PC-3 (cell line): ENCODE results near the gene LCE1D. TPM values are rescaled to one million over a fixed set of nuclear protein-coding genes. Genes with fewer than 3 reads are reported as not detected.
A peak's percentile ranks its signal among the peaks of the same experiment; 100 is the strongest.

Experiments
- ATAC-seq: fragments of 200-7000 bp; cut with Tn5 transposase; 2 replicates; pipeline ENCODE4 v1.9.1; 2020; ENCODE audit warnings: mild to moderate bottlenecking, moderate library complexity
- BruUV-seq: library from RNA; stranded (reverse); fragments of 400-500 nt; replicated peaks from 2 replicates; lab custom pipeline; 2021; lab: Mats Ljungman, UMichigan
- CTCF ChIA-PET: fragments of 300-600 bp; sonication (Branson Sonifier 250); formaldehyde crosslinking; loops from one replicate; lab custom pipeline; 2022; ENCODE audit warnings: antibody characterized with exemption; lab: Charles Lee
- POLR2A ChIA-PET: fragments of 300-600 bp; sonication (Branson Sonifier 250); formaldehyde crosslinking; loops from one replicate; lab custom pipeline; 2022; ENCODE audit warnings: antibody characterized with exemption; ENCODE audit not compliant: unreplicated experiment; lab: Charles Lee
- DNase-seq: peaks from one replicate; pipeline ENCODE4 v3.0.0-alpha.2; 2015
- H2AFZ ChIP-seq: fragments of 300-600 bp; sonication (generic); 2 replicates; pipeline ENCODE4 v1.6.0; 2016; ENCODE audit warnings: antibody characterized with exemption, low read length
- H3F3A ChIP-seq: fragments of 300-600 bp; sonication (generic); one replicate; pipeline ENCODE4 v1.6.0; 2017; ENCODE audit warnings: antibody characterized with exemption, low read length, control low read depth, mild to moderate bottlenecking; ENCODE audit not compliant: unreplicated experiment
- H3K27ac ChIP-seq: fragments of 300-600 bp; sonication (generic); 2 replicates; pipeline ENCODE4 v1.5.1; 2016; ENCODE audit warnings: mild to moderate bottlenecking, low read length
- H3K27me3 ChIP-seq: fragments of 300-600 bp; sonication (generic); 2 replicates; pipeline ENCODE4 v1.6.1; 2016; ENCODE audit warnings: low read length, mixed read lengths
- H3K36me3 ChIP-seq: fragments of 300-600 bp; sonication (generic); 2 replicates; pipeline ENCODE4 v1.6.1; 2016; ENCODE audit warnings: low read depth, mixed run types, low read length, mixed read lengths
- H3K4me1 ChIP-seq: fragments of 300-600 bp; sonication (generic); 2 replicates; pipeline ENCODE4 v1.5.1; 2016; ENCODE audit warnings: low read length; ENCODE audit not compliant: insufficient read depth
- H3K4me2 ChIP-seq: fragments of 300-600 bp; sonication (generic); 2 replicates; pipeline ENCODE4 v1.6.0; 2016; ENCODE audit warnings: low read length
- H3K4me3 ChIP-seq: fragments of 300-600 bp; sonication (generic); 2 replicates; pipeline ENCODE4 v1.5.1; 2016; ENCODE audit warnings: mild to moderate bottlenecking, low read length, mixed read lengths
- H3K79me2 ChIP-seq: fragments of 300-600 bp; sonication (generic); 2 replicates; pipeline ENCODE4 v1.6.1; 2017; ENCODE audit warnings: low read length, mixed read lengths
- H3K9ac ChIP-seq: fragments of 300-600 bp; sonication (generic); 2 replicates; pipeline ENCODE4 v1.6.0; 2016; ENCODE audit warnings: mild to moderate bottlenecking, low read length
- H3K9me2 ChIP-seq: fragments of 300-600 bp; sonication (generic); replicated peaks from 2 replicates; pipeline ENCODE4 v1.6.1; 2016; ENCODE audit warnings: mixed run types, low read length, mixed read lengths
- H3K9me3 ChIP-seq: fragments of 300-600 bp; sonication (generic); 2 replicates; pipeline ENCODE4 v1.6.1; 2016; ENCODE audit warnings: low read length, mixed read lengths
- H4K20me1 ChIP-seq: fragments of 300-600 bp; sonication (generic); 2 replicates; pipeline ENCODE4 v1.6.1; 2016; ENCODE audit warnings: low read length, mixed read lengths
- EZH2 ChIP-seq: fragments of 300-600 bp; sonication (generic); IDR thresholded peaks from one replicate; pipeline ENCODE4 v1.6.1; 2017; ENCODE audit warnings: antibody characterized with exemption, mild to moderate bottlenecking, low read length; ENCODE audit not compliant: unreplicated experiment
- EZH2phosphoT487 ChIP-seq: fragments of 300-600 bp; sonication (generic); IDR thresholded peaks from 2 replicates; pipeline ENCODE4 v1.6.1; 2018; ENCODE audit warnings: mild to moderate bottlenecking, antibody characterized with exemption, low read length, borderline replicate concordance
- intact Hi-C: fragments of 100-400 bp; cut with micrococcal nuclease; formaldehyde crosslinking; loops from 2 replicates; pipeline ENCODE4 v1.9.0; 2023
- total RNA-seq: library from RNA; depleted of rRNA; stranded (reverse); fragments of >200 nt; gene quantifications from 2 replicates; pipeline ENCODE4 v1.2.3, GENCODE V29; 2014
- TF ChIP-seq, protein P1 (sequence below): fragments of 300-600 bp; sonication (generic); conservative IDR thresholded peaks from 2 replicates; pipeline ENCODE4 v1.5.1; 2017; ENCODE audit warnings: antibody characterized with exemption, low read depth, mild to moderate bottlenecking, low read length

The LCE1D gene
- total RNA-seq, 1 experiment from 2014 or later, result not detected

DNA sequence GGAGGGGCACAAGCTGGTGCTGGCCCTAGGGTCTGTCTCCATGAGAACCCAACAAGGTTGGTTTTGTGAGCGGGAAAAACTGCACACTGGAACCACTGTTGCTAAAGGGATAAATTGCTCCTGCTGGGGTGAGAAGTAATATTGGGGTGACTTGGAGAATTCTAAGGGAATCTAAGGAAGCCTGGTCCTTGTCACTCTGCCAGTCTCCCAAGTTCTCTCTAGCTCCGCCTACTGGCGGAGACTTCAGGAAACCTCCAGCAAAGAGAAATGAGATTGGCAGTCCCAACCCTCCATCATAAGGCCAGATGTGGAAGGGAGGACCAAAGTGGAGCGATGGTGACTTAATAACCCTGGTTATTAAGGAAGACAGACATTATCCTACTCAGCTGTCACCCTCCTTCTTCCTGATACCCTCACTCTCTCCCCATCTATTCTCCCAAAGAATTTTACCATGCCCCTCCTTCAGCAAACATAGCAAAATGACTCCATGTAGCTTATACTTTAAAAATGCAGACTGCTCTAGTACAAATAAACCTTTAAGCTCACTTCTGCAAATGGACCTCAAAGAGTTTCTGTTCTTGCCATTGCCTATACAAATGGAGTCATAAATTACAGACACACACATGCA, 18.9 kb upstream of the LCE1D start:
- DNase-seq (peak; percentile 60), ATAC-seq (no peak)
- ChIA-PET POLR2A (no interaction called here), CTCF (no interaction called here)
- Histone ChIP-seq H3K27me3 (peaks cover 27% of the 10 kb centered on the region), H3K4me1 (no peaks in the 10 kb centered on the region), H3K9ac (no peak overlapping the region), H3F3A (no peaks in the 10 kb centered on the region), H3K9me2 (no peaks in the 10 kb centered on the region), H3K36me3 (no peaks in the 10 kb centered on the region), H3K4me3 (no peak overlapping the region), H3K4me2 (no peak overlapping the region), H3K79me2 (no peaks in the 10 kb centered on the region), H2AFZ (no peak overlapping the region), H3K9me3 (no peaks in the 10 kb centered on the region), H4K20me1 (no peaks in the 10 kb centered on the region), H3K27ac (no peak overlapping the region)
- TF ChIP-seq, protein P1, sequence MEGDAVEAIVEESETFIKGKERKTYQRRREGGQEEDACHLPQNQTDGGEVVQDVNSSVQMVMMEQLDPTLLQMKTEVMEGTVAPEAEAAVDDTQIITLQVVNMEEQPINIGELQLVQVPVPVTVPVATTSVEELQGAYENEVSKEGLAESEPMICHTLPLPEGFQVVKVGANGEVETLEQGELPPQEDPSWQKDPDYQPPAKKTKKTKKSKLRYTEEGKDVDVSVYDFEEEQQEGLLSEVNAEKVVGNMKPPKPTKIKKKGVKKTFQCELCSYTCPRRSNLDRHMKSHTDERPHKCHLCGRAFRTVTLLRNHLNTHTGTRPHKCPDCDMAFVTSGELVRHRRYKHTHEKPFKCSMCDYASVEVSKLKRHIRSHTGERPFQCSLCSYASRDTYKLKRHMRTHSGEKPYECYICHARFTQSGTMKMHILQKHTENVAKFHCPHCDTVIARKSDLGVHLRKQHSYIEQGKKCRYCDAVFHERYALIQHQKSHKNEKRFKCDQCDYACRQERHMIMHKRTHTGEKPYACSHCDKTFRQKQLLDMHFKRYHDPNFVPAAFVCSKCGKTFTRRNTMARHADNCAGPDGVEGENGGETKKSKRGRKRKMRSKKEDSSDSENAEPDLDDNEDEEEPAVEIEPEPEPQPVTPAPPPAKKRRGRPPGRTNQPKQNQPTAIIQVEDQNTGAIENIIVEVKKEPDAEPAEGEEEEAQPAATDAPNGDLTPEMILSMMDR, result peak; percentile 62
- TF ChIP-seq EZH2phosphoT487 (no peak), EZH2 (no peak)
- BruUV-seq, result no TSS peak
- intact Hi-C loops, result no loop called here

DNA sequence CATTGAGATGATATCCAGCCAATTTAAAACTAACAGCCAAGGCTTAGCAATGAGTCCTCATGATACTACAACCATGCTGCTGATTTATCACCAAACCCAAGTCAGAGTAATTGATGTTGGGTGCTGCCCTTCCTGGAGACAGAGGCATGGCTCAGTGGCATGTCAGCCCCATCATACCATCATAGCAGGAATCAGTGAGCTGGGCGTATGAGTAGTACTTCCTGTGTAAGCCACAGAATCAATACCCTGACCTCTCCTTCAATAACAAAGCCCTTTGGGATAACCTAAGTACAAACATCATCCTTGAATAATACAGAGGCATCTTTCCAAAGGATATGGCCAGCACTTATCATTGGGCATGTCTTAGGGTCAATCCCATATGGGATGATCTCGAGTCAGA, 13.4 kb upstream of the LCE1D start:
- no peak overlapping the region for H2AFZ ChIP-seq
- ATAC-seq, result no peak
- no TSS peak for BruUV-seq
- H3K9me2 ChIP-seq, result no peaks in the 10 kb centered on the region
- peak; percentile 8 for DNase-seq
- H3K4me1 ChIP-seq, result 0 out of 2 replicates have a peak, but pooled peaks cover 4% of the 10 kb centered on the region
- H3K36me3 ChIP-seq, result no peaks in the 10 kb centered on the region
- H3K9me3 ChIP-seq, result no peaks in the 10 kb centered on the region
- no peak overlapping the region for H3K9ac ChIP-seq
- H3K79me2 ChIP-seq, result no peaks in the 10 kb centered on the region
- intact Hi-C loops, result no loop called here
- POLR2A ChIA-PET, result no interaction called here
- CTCF ChIA-PET, result no interaction called here
- no peak overlapping the region for H3K4me3 ChIP-seq
- H3K27ac ChIP-seq, result no peak overlapping the region
- H3K27me3 ChIP-seq, result peaks cover 30% of the 10 kb centered on the region
- no peaks in the 10 kb centered on the region for H4K20me1 ChIP-seq
- no peaks in the 10 kb centered on the region for H3F3A ChIP-seq
- TF ChIP-seq EZH2, result no peak
- TF ChIP-seq, protein P1, result no peak
- no peak for TF ChIP-seq EZH2phosphoT487
- H3K4me2 ChIP-seq, result no peak overlapping the region

DNA sequence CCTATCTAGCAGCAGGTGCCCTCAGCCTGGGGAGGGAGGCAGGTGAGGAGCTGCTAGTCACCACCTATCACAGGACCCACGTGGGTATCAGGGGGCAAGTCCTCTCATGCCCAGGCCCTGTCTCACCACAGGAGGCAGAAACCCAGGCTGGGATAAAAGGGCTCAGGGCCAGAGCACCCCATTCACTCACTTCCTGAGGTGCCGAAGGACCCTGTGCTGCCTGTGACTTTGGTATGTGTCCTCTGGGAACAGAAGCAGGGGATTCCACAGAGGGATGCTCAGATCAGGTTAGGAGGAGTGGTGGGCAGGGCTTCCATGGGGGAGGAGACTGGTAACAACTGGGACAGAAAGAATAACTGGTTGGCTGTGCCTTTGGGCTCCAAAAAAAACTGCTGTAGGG, 10.4 kb upstream of the LCE1D start, which contains the start of gene LCE1E:
TSS of gene LCE1E (plus strand) at position 181 of the 400 bp plus-strand sequence. CDS start 1,043 bp downstream, outside the sequence.
- Histone ChIP-seq H3K4me2 (no peak within 1 kb of the TSS), H3K27ac (no peak within 1 kb of the TSS)
- POLR2A ChIA-PET, result no interaction called here

More for the DNA sequence above, 10.4 kb upstream of the LCE1D start, which contains the start of gene LCE1E:
- Histone ChIP-seq H4K20me1 (no peaks in the 10 kb centered on the region), H3K9me2 (no peaks in the 10 kb centered on the region), H3K4me3 (no peak within 1 kb of the TSS), H3K9me3 (no peaks in the 10 kb centered on the region), H3K9ac (no peak within 1 kb of the TSS), H3K4me1 (0 out of 2 replicates have a peak, but pooled peaks cover 4% of the 10 kb centered on the region), H3K36me3 (no peaks in the 10 kb centered on the region), H3K27me3 (0 out of 2 replicates have a peak, but pooled peaks cover 8% of the 10 kb centered on the region), H3K79me2 (no peaks in the 10 kb centered on the region), H2AFZ (no peak within 1 kb of the TSS), H3F3A (no peaks in the 10 kb centered on the region)
- no TSS peak for BruUV-seq
- TF ChIP-seq EZH2phosphoT487 (no peak), EZH2 (no peak)
- TF ChIP-seq, protein P1, result no peak
- intact Hi-C loops, result loop anchor here (1.0 kb wide), 1 partner anchor 12 kb away; no protein-coding TSS in a partner anchor
- no peak for ATAC-seq
- no peak for DNase-seq
- CTCF ChIA-PET, result no interaction called here
